Skin epidermis (tissue), 12 donors: ENCODE results near the gene ARHGAP25.
A peak's percentile ranks its signal among the peaks of the same experiment; 100 is the strongest.

Experiments
- H3K27ac ChIP-seq, 21 experiments: fragments of 200-600 bp; sonication (generic) in 11 of 21; one replicate each; pipeline ENCODE4 v1.5.0; 2020; ENCODE audit warnings: mild to moderate bottlenecking in 3 of 21, inconsistent platforms in 2 of 21, moderate library complexity in 2 of 21
- H3K4me3 ChIP-seq, 7 experiments: fragments of 200-600 bp; sonication (generic) in 2 of 7; one replicate each; pipeline ENCODE4 v1.5.0; 2020; ENCODE audit warnings: inconsistent platforms in 2 of 7, mild to moderate bottlenecking in 2 of 7, moderate library complexity in 1 of 7

ARHGAP25 gene

DNA sequence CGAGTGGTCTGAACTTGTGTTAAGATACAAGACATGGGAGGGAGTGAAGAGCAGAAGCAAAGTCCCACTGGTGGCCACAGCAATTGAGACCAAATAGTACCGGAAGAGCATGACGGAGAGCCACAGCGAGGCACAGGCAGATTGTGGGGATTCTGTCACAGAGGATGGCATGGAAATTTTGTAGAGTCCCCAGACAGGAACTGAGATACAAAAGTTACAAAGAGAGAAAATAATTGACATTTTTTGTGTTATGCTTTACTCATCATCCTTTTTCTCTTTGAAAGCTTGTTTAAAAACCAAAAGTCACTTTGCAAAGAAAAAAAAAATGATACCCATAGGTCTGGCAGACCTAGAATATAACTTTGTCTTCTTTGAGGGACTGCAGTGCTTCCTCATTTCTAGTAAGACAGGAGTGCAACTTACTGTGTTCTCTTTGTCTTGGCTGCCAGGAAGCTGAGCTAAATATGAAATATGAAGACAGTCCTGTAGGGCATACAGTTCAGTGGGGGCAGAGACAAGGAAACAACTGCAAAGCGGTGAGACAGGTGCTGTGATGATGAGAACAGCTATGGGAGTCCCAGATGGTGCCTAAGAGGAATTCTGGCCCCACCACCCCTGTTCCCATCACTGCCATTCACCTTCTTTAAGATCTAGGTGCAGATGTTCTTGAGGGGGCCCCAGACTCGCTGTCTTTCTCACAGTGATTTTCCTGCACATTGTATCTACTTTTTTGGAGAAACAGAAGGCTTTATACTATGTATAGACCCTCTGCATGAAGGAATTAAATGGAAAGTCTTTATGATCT, 5.2 kb downstream of the ARHGAP25 start:
- Histone ChIP-seq H3K4me3 (peak overlapping the region in 2 of 7 experiments; percentile 5 to 29), H3K27ac (peak overlapping the region in 19 of 21 experiments; percentile 1 to 95 (median 53))

DNA sequence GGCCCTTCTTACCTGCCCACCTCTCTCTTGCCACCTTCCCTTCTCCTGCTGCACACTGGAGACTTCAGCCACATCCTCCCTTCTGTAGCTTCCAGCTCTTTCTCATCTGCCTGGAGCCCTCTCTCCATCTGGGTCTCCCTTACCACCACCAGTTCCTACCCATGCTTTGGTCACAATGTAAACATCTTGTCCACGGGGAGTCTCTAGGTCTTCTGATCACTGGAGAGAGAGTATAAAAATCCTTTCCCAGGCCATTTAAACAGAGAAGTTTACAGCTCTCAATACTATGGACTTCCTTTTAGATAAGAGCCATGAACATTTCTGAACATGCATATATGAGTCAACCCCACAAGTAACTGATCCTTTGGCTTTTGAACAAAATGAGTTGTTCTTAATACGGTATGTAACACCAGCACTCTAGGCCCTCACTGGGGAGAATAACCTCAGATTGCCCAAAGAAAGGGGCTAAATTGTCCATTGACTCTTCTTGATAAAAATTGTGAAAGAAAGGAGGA, 5.8 kb downstream of the ARHGAP25 start:
- no peak overlapping the region for H3K4me3 ChIP-seq
- H3K27ac ChIP-seq, result peak overlapping the region in 19 of 21 experiments; percentile 1 to 95 (median 56)

DNA sequence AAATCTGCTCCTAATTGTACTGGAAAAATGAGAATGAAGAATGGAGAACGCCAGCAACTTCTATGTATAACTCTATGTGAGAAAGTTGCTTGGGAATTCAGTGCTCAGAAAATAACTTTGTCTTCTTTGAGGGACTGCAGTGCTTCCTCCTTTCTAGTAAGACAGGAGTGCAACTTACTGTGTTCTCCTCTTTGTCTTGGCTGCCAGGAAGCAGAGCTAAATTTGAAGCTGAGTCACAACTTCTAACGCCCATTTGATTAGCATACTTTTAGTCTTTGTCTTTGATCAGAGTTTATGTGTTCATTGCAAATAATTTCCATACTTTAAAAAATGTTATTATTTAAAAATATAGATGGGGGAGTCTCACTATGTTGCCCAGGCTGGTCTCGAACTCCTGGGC, 6.6 kb downstream of the ARHGAP25 start:
- Histone ChIP-seq H3K27ac (peak overlapping the region in 15 of 21 experiments; percentile 4 to 95 (median 61)), H3K4me3 (no peak overlapping the region)

DNA sequence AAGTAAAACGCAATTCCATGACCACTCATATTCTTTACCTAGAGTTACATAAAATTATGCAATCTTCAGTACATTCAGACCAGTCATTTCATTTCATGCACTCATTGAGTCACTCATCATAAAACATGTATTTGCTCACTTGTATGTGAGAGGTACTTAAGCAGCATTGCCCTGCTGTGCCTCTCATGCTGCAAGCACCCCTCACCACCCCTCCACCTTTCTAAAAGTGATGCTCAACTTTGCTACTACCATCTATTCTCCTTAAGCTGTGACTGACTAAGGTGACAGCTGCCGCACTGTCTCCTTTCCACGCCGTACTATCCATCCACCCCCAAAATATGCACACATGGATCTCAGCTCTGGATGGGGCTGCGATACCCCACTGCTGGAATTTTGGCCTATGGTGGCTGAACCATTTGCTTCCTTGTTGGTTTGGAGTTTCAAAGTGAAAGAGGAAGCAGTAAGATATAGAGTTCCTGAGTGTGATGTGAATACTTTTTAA, 7.2 kb downstream of the ARHGAP25 start:
- Histone ChIP-seq H3K27ac (peak overlapping the region in 12 of 21 experiments; percentile 8 to 95 (median 50)), H3K4me3 (no peak overlapping the region)

DNA sequence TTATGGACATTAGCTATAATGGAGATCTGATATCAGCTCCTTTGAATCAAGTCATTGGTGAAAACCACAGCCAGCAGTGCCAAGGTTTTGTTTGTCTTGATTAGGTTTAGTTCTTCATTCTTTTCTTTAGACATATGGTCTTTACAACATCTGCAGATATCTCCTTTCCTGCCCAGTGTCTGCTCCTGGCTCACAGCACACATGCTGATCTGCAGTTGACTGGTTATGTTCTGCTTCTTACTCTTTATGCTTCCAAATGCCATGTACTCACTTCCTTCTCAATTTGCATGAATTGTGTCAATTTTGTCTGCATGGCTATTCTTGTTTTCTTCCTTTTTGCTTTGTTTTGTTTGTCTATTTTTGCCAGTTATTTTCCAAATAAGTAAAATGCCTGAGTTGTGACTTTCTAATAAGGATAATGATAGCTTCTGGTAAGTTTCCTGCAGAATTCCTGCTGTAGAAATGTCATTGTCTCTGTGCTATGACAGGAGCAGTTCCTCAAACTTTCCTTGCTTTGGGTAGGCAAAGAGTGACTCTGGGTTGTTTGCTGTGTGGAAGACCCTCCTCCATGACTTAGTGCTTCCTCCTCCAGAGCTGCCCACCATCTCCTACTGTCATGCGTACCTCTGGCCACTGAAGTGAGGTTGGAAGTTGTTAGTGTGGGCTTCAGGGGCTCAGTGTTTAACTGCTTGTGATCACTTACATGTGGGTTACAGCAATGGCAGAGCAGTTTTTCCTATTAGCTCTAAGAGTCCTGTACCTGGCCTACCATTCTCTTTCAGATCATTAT, 8.2 kb downstream of the ARHGAP25 start:
- H3K27ac ChIP-seq, result peak overlapping the region in 11 of 21 experiments; percentile 32 to 95 (median 59)
- H3K4me3 ChIP-seq, result no peak overlapping the region

DNA sequence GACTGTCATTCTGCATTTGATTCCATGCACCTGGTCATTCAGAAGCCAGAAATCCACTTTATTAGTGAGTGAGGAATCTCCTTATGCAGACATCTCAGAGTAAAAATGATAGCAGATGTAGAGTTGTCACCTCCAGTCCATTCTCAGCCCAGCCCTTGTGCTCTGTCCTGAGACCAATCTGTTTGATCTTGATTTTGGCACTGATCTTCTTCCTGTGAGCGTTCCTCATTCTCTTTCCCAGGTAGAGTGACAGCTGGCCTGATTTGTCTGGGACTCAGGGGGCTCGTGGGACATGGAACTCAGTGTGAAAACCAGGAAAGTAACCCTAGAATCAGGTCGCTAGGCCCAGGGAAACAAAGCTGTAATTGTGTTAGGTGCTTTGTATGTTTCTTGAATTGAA, 8.9 kb downstream of the ARHGAP25 start:
- Histone ChIP-seq H3K27ac (peak overlapping the region in 9 of 21 experiments; percentile 29 to 95 (median 61)), H3K4me3 (no peak overlapping the region)

DNA sequence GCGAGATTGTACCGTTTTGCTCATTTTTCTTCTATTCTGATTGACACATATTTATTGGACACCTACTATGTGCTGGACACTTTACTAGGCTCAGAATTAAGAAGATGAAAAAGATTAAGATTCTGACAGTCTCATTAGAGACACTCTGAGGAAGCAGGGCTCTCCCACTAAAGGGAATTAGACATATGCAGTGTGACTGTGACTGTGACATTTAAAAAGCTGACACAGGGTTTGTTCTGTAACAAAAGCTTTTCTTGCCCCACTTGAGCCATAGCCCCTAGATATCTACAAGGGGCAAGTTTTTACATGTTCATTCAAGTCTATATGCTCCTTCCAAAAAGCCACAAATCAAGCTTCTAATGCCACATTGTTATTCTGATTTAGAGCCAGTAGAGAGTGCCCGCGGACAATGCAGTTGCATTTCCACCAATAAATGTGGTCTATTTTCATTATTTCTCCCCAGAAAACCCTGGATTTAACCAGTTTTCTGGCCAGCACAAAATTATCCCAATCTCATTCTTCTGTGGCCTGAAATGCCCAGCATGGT, 9.8 kb downstream of the ARHGAP25 start:
- no peak overlapping the region for H3K4me3 ChIP-seq
- H3K27ac ChIP-seq, result peak overlapping the region in 6 of 21 experiments; percentile 23 to 95 (median 50)

DNA sequence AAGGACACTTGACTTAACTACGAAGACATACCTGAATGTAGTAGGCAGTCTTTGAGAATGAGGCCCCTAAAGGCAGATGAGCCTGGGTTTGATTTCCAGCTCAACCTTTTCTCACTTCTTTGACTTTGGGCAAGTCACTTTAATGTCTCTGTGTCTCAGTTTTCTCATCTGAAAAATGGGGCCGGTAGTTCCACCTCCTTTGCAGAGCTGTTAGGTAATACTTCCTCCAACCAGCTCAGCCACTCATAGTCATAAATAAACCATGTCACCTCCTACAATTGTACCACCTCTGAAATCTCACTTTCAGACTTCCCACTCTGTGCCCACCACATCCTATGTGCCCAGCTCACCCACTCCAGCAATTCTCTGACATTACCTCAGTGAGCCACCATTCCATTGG, 10.4 kb downstream of the ARHGAP25 start:
- Histone ChIP-seq H3K4me3 (no peak overlapping the region), H3K27ac (peak overlapping the region in 4 of 21 experiments; percentile 26 to 95 (median 50))

DNA sequence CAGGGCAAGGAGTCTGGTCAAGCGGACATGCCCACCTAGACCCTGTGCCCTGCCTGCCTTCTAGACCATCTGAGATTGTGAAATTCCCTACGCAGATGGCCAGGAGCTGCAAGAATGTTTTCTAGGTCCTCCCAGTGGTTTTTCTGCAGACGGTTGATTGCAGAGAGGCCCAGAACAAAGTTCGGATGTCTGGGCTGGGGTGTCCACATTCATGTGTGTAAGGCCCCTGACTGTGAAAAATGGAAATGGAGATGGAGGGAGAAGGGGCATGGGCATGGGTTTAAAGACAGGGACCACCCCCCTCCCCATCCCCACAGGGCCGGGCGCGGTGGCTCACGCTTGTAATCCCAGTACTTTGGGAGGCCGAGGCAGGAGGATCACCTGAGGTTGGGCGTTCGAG, 11.8 kb downstream of the ARHGAP25 start:
- peak overlapping the region in 1 of 21 experiments; percentile 95 for H3K27ac ChIP-seq
- H3K4me3 ChIP-seq, result no peak overlapping the region

DNA sequence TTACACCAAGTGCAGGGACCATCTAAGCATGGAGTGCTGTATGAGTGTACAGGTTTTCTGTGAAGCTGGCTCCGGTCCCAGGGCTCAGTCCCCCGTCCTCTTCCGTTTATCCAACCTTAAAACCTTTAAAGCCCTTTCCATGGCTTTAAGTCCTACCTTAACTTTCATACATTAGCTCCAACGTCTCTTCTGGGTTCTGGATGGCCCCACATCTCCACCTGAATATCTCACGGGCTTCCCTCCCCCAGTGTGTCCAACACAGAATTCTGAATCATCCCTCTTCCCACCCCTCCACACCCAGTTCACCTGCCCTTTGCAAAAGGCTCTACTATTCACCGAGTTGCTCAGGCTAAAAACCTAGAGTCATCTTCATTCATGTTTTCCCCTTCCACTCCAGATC, 12.8 kb downstream of the ARHGAP25 start:
- Histone ChIP-seq H3K27ac (peak overlapping the region in 5 of 21 experiments; percentile 9 to 63 (median 17)), H3K4me3 (no peak overlapping the region)

DNA sequence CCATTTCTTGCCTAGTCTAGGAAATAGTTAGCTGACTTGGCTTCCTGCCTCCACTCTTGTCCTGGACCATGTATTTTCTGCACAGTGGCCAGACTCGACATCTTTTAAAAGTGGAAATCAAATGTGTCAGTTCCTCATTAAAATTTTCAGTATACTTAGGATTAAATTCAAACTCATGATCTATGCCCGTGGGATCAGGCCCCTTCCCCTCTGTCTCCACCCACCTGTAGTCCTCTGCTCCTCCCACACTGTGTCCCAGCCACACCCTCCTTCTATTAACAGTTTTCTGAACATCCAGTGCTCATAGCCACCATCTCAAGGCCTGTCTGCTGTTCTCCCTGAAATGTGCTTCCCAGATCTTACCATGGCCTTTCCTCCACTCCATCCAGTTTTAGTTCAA, 13.3 kb downstream of the ARHGAP25 start:
- H3K4me3 ChIP-seq, result no peak overlapping the region
- peak overlapping the region in 6 of 21 experiments; percentile 9 to 63 (median 18) for H3K27ac ChIP-seq

DNA sequence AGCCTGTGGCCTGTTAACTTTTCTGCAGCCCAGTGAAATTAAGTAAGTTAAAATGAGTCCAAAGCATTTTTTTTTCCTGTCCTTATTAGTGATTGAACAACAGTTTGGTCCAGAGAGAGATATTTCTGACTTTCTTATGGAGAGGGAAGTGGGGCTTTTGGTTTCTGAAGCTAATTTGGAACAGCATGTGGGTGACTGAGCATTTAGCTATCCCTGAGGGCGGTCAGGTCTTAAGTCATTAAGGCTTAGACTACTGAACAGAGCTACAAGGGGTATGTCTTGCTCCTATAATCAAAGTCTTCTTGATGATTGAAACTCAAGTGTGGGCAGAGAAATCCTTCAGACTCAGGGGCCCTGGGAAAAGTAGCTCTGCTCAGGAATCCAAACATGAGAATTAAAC, 14.0 kb downstream of the ARHGAP25 start:
- H3K4me3 ChIP-seq, result no peak overlapping the region
- peak overlapping the region in 6 of 21 experiments; percentile 2 to 63 (median 30) for H3K27ac ChIP-seq

DNA sequence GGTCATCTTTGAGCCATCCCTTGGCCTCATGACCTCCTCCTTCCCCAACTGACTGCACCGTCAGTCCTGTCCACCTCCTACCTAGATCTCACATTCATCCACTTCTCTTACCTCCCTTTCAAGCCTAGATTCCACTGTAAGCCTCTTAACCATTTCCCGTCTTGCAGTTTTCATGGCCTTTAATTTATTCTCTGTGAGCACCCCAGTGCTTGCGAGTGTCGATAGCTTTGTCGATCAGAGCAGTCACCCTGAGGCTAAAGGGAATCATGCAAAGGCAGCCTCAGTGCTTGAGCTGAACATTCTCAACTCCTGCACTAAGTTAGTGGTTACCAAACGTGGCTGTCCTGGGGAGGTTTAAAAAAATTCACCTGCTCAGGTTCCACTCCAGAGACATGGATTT, 14.7 kb downstream of the ARHGAP25 start:
- H3K27ac ChIP-seq, result peak overlapping the region in 2 of 21 experiments; percentile 2 to 63
- no peak overlapping the region for H3K4me3 ChIP-seq

DNA sequence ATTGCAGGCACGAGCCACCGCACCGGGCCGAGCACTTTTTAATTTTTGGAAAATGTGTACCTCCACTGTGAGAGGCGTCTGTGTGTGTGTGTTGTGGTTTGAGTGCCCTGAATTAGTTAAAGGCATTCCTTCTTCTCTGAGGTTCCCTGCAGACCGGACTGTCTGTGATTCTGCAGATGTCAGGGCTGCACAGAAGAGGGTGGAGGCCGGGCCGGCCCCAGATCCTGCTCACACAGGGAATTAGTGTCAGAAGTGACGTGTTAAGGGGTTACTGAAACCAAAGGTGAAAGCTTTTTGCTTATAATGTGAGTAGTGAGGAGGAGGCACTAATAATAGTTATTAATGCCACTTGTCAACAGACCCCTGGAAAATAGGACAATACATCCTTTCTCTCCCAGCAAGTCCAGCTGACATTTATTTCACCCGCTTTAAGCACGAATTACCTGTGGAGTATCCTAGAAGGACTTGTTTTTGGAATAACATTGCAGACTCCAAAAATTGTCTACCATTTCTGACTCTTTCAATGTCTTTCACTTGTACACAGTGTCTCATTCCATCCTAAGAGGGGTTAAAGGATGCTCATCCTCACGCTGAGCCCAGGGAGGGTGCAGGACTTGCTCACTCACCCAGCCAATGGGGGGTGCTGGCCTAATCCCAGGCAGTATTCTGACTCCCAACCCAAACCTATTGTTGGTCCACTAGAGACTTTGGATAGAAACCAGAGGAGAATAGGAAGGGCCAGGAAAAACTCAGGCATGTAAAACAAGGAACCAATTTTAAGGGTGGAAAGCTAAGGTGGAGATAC, 16.2 kb downstream of the ARHGAP25 start:
- Histone ChIP-seq H3K27ac (peak overlapping the region in 2 of 21 experiments; percentile 39 to 76), H3K4me3 (no peak overlapping the region)

DNA sequence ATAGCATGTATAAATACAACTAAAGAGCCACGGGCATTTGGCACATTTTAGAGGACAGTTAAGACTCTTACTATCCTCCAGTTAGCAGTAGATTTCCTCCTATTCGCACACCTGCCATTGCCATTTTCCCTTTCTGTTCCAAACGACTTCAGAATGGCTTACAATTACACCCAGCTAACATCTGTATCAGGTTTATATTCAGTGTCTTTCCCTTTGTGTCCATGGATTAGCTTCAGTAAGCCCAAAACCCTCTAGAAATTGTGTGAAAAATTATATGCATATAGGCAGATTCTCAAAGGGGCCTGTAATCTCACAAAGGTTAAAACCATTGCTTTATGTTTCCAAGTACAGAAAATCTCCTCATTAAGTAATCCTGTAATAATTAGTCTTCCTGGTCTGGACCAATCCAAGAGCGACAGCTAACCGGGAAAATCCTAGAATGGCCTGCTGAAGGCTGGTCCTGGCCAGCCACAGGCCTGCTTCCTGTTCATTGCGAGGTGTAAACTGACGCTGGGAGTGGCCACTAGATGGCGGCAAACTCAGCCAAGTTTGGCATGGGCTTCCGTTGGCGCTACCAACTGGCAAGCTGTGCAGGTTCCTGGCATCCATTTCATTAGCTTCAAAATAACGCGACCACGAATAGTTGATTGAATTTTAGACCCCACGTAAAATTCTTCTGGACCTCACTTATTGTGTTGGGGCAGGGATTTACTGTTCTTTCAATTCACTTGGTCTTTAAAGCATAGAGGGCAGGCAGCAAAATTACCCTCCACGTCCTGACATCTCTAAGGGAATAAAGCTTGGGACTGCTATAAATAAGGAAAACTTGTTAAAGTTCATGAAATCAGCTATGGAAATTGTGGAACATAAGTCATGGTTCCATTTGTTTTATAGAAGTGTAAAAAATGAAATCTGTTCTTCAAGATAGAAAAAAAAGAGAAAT, 17.1 kb downstream of the ARHGAP25 start:
- H3K4me3 ChIP-seq, result peak overlapping the region in 1 of 7 experiments; percentile 3

DNA sequence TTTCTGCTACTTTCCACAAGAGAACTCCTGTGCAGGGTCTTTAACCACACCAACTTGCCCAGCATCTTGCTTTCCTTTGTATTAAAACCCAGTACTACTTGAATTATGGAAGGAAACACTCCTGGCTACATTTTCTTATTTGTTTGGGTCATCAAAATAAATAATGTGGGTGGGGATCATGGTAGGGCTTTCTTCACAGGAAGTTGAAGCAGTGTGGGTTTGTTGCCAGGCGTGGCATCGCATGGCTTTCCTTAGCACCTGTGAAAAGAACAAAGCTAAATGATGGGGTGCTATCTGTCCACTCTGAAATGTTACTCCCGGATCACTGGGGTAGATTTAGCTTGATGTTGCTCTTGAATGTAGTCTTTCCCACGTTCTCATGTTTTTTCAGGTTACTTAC, 18.7 kb downstream of the ARHGAP25 start:
- peak overlapping the region in 4 of 21 experiments; percentile 0 to 64 (median 30) for H3K27ac ChIP-seq

More for the DNA sequence above, 17.1 kb downstream of the ARHGAP25 start:
- peak overlapping the region in 3 of 21 experiments; percentile 22 to 76 (median 39) for H3K27ac ChIP-seq

DNA sequence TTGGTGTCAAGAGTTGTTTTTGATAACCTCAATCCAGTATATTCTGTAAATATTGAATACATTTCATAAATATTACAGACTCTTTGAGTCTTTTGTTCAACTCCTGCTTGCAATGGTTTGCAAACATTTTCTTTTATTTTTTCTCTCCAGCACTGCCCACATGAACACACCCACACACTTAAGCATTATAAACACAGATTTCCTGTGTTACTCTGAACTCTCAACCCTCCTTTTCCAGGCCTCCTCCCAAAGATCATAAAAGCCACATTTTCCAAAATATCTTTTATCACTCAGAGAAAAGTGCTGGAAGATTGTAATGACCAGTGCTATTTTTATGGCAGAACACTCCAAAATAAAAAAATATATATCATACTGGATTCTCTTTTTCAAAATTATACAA, 20.5 kb downstream of the ARHGAP25 start:
- no peak overlapping the region for H3K4me3 ChIP-seq
- peak overlapping the region in 1 of 21 experiments; percentile 64 for H3K27ac ChIP-seq

More for the DNA sequence above, 18.7 kb downstream of the ARHGAP25 start:
- H3K4me3 ChIP-seq, result no peak overlapping the region

DNA sequence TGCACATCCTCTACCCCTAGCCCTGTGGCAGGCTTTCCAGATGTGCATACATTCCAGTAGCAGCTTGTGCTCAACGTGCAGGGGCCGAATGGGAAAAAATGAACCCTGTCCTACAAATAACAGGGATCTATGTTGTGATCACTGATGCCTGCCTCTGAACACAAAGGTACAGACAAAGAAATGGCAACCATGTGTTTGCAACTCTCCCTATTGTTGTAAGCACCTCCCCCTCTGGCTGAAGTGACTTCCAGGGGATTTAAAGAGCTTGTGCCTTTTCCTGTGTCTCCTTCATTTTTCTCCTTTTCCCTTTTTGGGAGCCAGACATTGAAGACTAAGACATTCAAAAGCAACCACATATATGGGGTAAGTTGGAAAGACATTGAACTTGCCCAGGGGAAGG, 21.6 kb downstream of the ARHGAP25 start:
- no peak overlapping the region for H3K4me3 ChIP-seq
- H3K27ac ChIP-seq, result peak overlapping the region in 1 of 21 experiments; percentile 64
